Endothelial cell of umbilical vein (primary cell): ENCODE measurements around the gene ACP2.

Experiments
- EZH2 ChIP-seq: IDR thresholded peaks from 2 replicates; pipeline ENCODE4 v1.6.1; 2012; ENCODE audit warnings: borderline replicate concordance, low read depth, mild to moderate bottlenecking, moderate library complexity, low read length, inconsistent platforms; ENCODE audit not compliant: severe bottlenecking
- FOS ChIP-seq: IDR thresholded peaks from 2 replicates; pipeline ENCODE4 v1.6.1; 2011; ENCODE audit warnings: mild to moderate bottlenecking, low read length, moderate library complexity, borderline replicate concordance; ENCODE audit not compliant: insufficient read depth
- GATA2 ChIP-seq: IDR thresholded peaks from 2 replicates; pipeline ENCODE4 v1.7.0; 2011; ENCODE audit warnings: low read depth, mild to moderate bottlenecking, moderate library complexity, mixed read lengths, low read length; ENCODE audit not compliant: insufficient read length, insufficient read depth
- MAX ChIP-seq: IDR thresholded peaks from 2 replicates; pipeline ENCODE4 v1.6.1; 2011; ENCODE audit not compliant: insufficient read depth, insufficient read length
- MYC ChIP-seq: IDR thresholded peaks from one replicate; pipeline ENCODE4 v1.6.1; 2011; ENCODE audit warnings: mild to moderate bottlenecking, low read depth, low read length
- POLR2A ChIP-seq: IDR thresholded peaks from 2 replicates; pipeline ENCODE4 v1.6.1; 2012; ENCODE audit warnings: low read depth, mild to moderate bottlenecking, control low read depth, low read length
- POLR2AphosphoS5 ChIP-seq: IDR thresholded peaks from 2 replicates; pipeline ENCODE4 v1.6.1; 2012; ENCODE audit warnings: low read depth, mild to moderate bottlenecking, control low read depth, low read length, moderate library complexity; ENCODE audit not compliant: insufficient read depth
- TF ChIP-seq, protein P1 (sequence below), 2 donors: IDR thresholded peaks; 1 replicate in 1 of 2; 2 replicates in 1 of 2; pipeline ENCODE4 v1.5.1; 2011; ENCODE audit warnings: low read length in 2 of 2, mild to moderate bottlenecking in 2 of 2, moderate library complexity in 2 of 2, control low read depth in 1 of 2, inconsistent platforms in 1 of 2, low read depth in 1 of 2; ENCODE audit not compliant: insufficient read depth in 1 of 2; ENCODE audit errors: extremely low read depth in 1 of 2

- TF ChIP-seq, protein P1, sequence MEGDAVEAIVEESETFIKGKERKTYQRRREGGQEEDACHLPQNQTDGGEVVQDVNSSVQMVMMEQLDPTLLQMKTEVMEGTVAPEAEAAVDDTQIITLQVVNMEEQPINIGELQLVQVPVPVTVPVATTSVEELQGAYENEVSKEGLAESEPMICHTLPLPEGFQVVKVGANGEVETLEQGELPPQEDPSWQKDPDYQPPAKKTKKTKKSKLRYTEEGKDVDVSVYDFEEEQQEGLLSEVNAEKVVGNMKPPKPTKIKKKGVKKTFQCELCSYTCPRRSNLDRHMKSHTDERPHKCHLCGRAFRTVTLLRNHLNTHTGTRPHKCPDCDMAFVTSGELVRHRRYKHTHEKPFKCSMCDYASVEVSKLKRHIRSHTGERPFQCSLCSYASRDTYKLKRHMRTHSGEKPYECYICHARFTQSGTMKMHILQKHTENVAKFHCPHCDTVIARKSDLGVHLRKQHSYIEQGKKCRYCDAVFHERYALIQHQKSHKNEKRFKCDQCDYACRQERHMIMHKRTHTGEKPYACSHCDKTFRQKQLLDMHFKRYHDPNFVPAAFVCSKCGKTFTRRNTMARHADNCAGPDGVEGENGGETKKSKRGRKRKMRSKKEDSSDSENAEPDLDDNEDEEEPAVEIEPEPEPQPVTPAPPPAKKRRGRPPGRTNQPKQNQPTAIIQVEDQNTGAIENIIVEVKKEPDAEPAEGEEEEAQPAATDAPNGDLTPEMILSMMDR (IDR thresholded peaks at IDR 0.05; ENCODE audit: extremely low read depth in 1 of 2, insufficient read depth in 1 of 2, low read depth in 1 of 2, low read length in 2 of 2), result no peak
- TF ChIP-seq POLR2AphosphoS5 (peak; percentile 6), EZH2 (no peak), POLR2A (no peak), MYC (no peak), MAX (no peak), FOS (no peak), GATA2 (no peak)
Measured at GRCh38 chr11:47241841-47242301, 6.7 kb downstream of the ACP2 start.
